Measurements from ENCODE around the gene FBXW12.

- no peak for TF ChIP-seq EZH2 (IDR thresholded peaks at IDR 0.05; ENCODE audit: insufficient read depth, poor library complexity, severe bottlenecking)
- TF ChIP-seq EZH2phosphoT487 (IDR thresholded peaks at IDR 0.05; ENCODE audit: insufficient read depth, low read depth) = no peak
Observed at GRCh38 chr3:48409291-48410201, 37.5 kb downstream of the FBXW12 start.
